GM19468 (cell line): ENCODE results near the gene CDC37.
"Not testable (repeated sequence)": the region's sequence is repeated elsewhere in the genome, so short reads cannot be mapped to it uniquely, and the experiment has no call there.

Experiments used
- ATAC-seq: cut with Tn5 transposase; IDR thresholded peaks from one replicate; pipeline ENCODE4 v1.9.1; 2021; ENCODE audit warnings: mild to moderate bottlenecking, moderate library complexity, moderate number of reproducible peaks; ENCODE audit not compliant: unreplicated experiment; ENCODE audit errors: extremely low read depth

CDC37 gene

GRCh38 chr19:10398819-10399218, 4.5 kb downstream of the CDC37 start:
- no peak for ATAC-seq

GRCh38 chr19:10395917-10396316, 7.4 kb downstream of the CDC37 start:
- ATAC-seq = no peak

- no peak for ATAC-seq
These were observed 7.9 kb downstream of the CDC37 start for GRCh38 chr19:10395436-10395835.

- ATAC-seq = no peak
These were observed 8.3 kb downstream of the CDC37 start for GRCh38 chr19:10395003-10395402.

- ATAC-seq = no peak
These were observed 10.2 kb downstream of the CDC37 start for GRCh38 chr19:10393137-10393536.

GRCh38 chr19:10392120-10392519, 11.2 kb downstream of the CDC37 start:
- ATAC-seq = no peak

- ATAC-seq = no peak
These were observed 12.6 kb downstream of the CDC37 start for GRCh38 chr19:10390652-10391286.

GRCh38 chr19:10389863-10390262, 13.5 kb downstream of the CDC37 start:
- ATAC-seq = no peak

GRCh38 chr19:10388957-10389356, 14.4 kb downstream of the CDC37 start:
- no peak for ATAC-seq

GRCh38 chr19:10384580-10384979, 18.8 kb downstream of the CDC37 start:
- no peak for ATAC-seq

GRCh38 chr19:10383223-10383499, 20.2 kb downstream of the CDC37 start:
- not testable (repeated sequence) for ATAC-seq

- ATAC-seq = peak; percentile 65
These were observed 22.8 kb downstream of the CDC37 start, which contains the start of gene TYK2 for GRCh38 chr19:10380313-10381102. TYK2 (minus strand) TSS chr19:10380572; CDS start chr19:10378406, 2,166 bp downstream.

- no peak for ATAC-seq
These were observed 23.4 kb downstream of the CDC37 start for GRCh38 chr19:10379880-10380312.

- ATAC-seq = no peak
These were observed 25.2 kb downstream of the CDC37 start for GRCh38 chr19:10378124-10378523.

GRCh38 chr19:10377140-10377640, 26.2 kb downstream of the CDC37 start:
- ATAC-seq = not testable (repeated sequence)

- no peak for ATAC-seq
These were observed 28.4 kb downstream of the CDC37 start for GRCh38 chr19:10374931-10375330.

- no peak for ATAC-seq
These were observed 30.7 kb downstream of the CDC37 start for GRCh38 chr19:10372690-10373089.

GRCh38 chr19:10368101-10368803, 35.1 kb downstream of the CDC37 start:
- ATAC-seq = no peak

- ATAC-seq = not testable (repeated sequence)
These were observed 36.3 kb downstream of the CDC37 start for GRCh38 chr19:10366950-10367512.

- no peak for ATAC-seq
These were observed 37.8 kb downstream of the CDC37 start for GRCh38 chr19:10365518-10365917.

GRCh38 chr19:10364644-10365043, 38.7 kb downstream of the CDC37 start:
- ATAC-seq = no peak
